Testis (tissue), 3 donors: ENCODE results near the gene FUCA1. TPM values are rescaled to one million over a fixed set of nuclear protein-coding genes. Genes with fewer than 3 reads are reported as not detected.
"Not testable (repeated sequence)": the region's sequence is repeated elsewhere in the genome, so short reads cannot be mapped to it uniquely, and the experiment has no call there.

Source experiments
- DNase-seq: peaks from one replicate; pipeline ENCODE4 v3.0.0-alpha.2; 2019
- H3K27ac ChIP-seq, 2 donors: fragments of 200-600 bp; sonication (generic); one replicate each; pipeline ENCODE4 v1.5.1; 2019
- H3K27me3 ChIP-seq: fragments of 200-600 bp; sonication (generic); one replicate; pipeline ENCODE4 v1.5.1; 2019
- H3K36me3 ChIP-seq: fragments of 200-600 bp; sonication (generic); one replicate; pipeline ENCODE4 v1.5.1; 2017; ENCODE audit warnings: low read depth; ENCODE audit errors: missing control alignments
- H3K4me1 ChIP-seq: fragments of 200-600 bp; sonication (generic); one replicate; pipeline ENCODE4 v1.5.1; 2019
- H3K4me3 ChIP-seq, 2 donors: fragments of 200-600 bp; sonication (generic); one replicate each; pipeline ENCODE4 v1.5.1; 2017 to 2019
- H3K9me3 ChIP-seq: fragments of 200-600 bp; sonication (generic); one replicate; pipeline ENCODE4 v1.5.1; 2017
- POLR2A ChIP-seq: fragments of 450-650 bp; IDR thresholded peaks from one replicate; pipeline ENCODE4 v1.6.1; 2017; ENCODE audit warnings: antibody characterized with exemption, mild to moderate bottlenecking, moderate library complexity
- WGBS, 2 donors: methylation state at CpG; one replicate each; pipeline ENCODE4 v1.1.5; 2018; 5-methylcytosine and 5-hydroxymethylcytosine counted together
- intact Hi-C: fragments of 100-400 bp; cut with DNase I; formaldehyde crosslinking; loops from one replicate; pipeline ENCODE4 v1.15.1; 2023; ENCODE audit warnings: low total_unique reads
- polyA plus RNA-seq: library from polyadenylated mRNA; stranded (reverse); fragments of 350-450 nt; fragmentation: Illumina TruSeq; extraction: RNeasy Lipid Tissue Mini Kit (QIAGEN cat#74804); gene quantifications from one replicate; pipeline ENCODE4 v1.2.3, GENCODE V29; 2014; ENCODE audit warnings: low read depth, low replicate concordance; ENCODE audit not compliant: insufficient read depth
- total RNA-seq, 2 donors: library from RNA; depleted of rRNA; stranded (reverse); fragments of >200 nt; gene quantifications; one replicate each; pipeline ENCODE4 v1.2.3, GENCODE V29; 2016
- TF ChIP-seq, protein P1 (sequence below), 3 experiments: fragments of 450-650 bp in 2 of 3; fragments of 200-600 bp in 1 of 3; sonication (generic) in 1 of 3; IDR thresholded peaks; one replicate each; pipeline ENCODE4 v1.5.1; 2016 to 2019; ENCODE audit warnings: antibody characterized with exemption in 3 of 3, mild to moderate bottlenecking in 2 of 3, moderate library complexity in 1 of 3

FUCA1 gene
- total and polyA plus RNA-seq, 3 donors from 2014 or later: 34.0 to 68.8 (median 41.2) TPM

DNA sequence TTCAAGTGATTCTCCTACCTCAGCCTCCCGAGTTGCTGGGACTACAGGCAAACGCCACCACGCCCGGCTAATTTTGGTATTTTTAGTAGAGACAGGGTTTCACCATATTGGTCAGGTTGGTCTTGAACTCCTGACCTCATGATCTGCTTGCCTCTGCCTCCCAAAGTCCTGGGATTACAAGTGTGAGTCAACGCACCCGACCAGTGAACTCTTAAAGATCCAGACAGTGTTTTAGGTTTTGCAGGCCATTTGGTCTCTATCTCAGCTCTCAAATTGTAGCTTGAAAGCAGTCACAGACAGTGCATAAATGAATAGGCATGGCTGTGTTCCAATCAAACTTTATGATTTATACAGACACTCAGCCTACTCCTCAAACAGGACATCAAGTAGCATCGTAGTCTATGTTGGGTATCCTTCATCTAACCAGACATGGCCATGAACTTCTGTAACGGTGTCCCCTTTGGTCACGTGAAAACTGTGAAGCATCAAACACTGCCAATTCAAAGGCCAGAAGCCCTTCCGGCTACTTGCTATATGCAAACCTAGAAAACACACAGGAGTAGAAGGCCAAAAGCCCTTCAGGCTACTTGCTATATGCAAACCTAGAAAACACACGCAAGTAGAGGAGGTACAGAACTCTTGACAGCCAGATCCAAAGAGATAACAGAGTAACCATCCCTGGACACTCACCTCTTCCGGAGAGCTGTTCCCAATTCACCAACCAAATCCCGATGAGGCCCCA is 3.1 kb downstream of the FUCA1 start:
- intact Hi-C loops: no loop called here
- Histone ChIP-seq H3K27ac (no peak overlapping the region), H3K36me3 (no peaks in the 10 kb centered on the region), H3K9me3 (no peaks in the 10 kb centered on the region), H3K27me3 (no peaks in the 10 kb centered on the region), H3K4me1 (no peaks in the 10 kb centered on the region), H3K4me3 (no peak overlapping the region)
- TF ChIP-seq, protein P1, sequence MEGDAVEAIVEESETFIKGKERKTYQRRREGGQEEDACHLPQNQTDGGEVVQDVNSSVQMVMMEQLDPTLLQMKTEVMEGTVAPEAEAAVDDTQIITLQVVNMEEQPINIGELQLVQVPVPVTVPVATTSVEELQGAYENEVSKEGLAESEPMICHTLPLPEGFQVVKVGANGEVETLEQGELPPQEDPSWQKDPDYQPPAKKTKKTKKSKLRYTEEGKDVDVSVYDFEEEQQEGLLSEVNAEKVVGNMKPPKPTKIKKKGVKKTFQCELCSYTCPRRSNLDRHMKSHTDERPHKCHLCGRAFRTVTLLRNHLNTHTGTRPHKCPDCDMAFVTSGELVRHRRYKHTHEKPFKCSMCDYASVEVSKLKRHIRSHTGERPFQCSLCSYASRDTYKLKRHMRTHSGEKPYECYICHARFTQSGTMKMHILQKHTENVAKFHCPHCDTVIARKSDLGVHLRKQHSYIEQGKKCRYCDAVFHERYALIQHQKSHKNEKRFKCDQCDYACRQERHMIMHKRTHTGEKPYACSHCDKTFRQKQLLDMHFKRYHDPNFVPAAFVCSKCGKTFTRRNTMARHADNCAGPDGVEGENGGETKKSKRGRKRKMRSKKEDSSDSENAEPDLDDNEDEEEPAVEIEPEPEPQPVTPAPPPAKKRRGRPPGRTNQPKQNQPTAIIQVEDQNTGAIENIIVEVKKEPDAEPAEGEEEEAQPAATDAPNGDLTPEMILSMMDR (IDR thresholded peaks at IDR 0.05): no peak
- no peak for TF ChIP-seq POLR2A
- no peak for DNase-seq
- WGBS, 2 donors: 90 to 95% methylated on average over 13 of the region's 13 CpGs

GRCh38 chr1:23862640-23863039 is 5.5 kb downstream of the FUCA1 start:
- Histone ChIP-seq H3K4me1 (no peaks in the 10 kb centered on the region), H3K36me3 (no peaks in the 10 kb centered on the region), H3K9me3 (no peaks in the 10 kb centered on the region), H3K4me3 (no peak overlapping the region), H3K27ac (no peak overlapping the region), H3K27me3 (no peaks in the 10 kb centered on the region)
- intact Hi-C loops: no loop called here
- no peak for DNase-seq
- TF ChIP-seq POLR2A: no peak
- TF ChIP-seq, protein P1 (IDR thresholded peaks at IDR 0.05): no peak
- WGBS, 2 donors: 84% methylated on average over 3 of the region's 3 CpGs

DNA sequence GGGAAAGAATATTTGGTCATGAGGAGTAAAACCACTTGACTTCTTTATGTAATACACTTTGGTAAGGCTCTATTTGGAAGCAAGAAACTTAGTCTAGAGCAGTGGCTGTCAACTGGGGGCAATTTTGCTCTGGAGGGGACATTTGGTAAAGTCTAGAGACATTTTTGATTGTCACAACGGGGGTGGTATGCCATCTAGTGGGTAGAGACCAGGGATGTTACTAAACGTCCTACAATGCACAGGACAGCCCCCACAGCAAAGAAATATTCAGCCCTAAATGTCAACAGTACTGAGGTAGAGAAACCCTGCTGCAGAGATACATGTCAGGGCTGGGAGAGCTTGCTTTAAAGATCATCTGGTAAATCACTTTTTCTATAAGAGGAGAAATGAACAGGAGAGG is 13.5 kb downstream of the FUCA1 start:
- Histone ChIP-seq H3K27ac (no peak overlapping the region), H3K9me3 (no peaks in the 10 kb centered on the region), H3K4me3 (no peak overlapping the region), H3K4me1 (no peaks in the 10 kb centered on the region), H3K27me3 (no peaks in the 10 kb centered on the region), H3K36me3 (no peaks in the 10 kb centered on the region)
- DNase-seq: no peak
- TF ChIP-seq, protein P1 (IDR thresholded peaks at IDR 0.05): no peak
- TF ChIP-seq POLR2A: no peak
- intact Hi-C loops: no loop called here
- 45 to 58% methylated on average over 2 of the region's 2 CpGs for WGBS, 2 donors

GRCh38 chr1:23853124-23853523 is 15.0 kb downstream of the FUCA1 start:
- H3K36me3 ChIP-seq, H3K4me1 ChIP-seq, H3K27ac ChIP-seq, intact Hi-C loops, H3K4me3 ChIP-seq, H3K9me3 ChIP-seq, DNase-seq, H3K27me3 ChIP-seq: not testable (repeated sequence)
- 70 to 85% methylated on average over 2 to 11 of the region's 34 CpGs for WGBS, 2 donors

DNA sequence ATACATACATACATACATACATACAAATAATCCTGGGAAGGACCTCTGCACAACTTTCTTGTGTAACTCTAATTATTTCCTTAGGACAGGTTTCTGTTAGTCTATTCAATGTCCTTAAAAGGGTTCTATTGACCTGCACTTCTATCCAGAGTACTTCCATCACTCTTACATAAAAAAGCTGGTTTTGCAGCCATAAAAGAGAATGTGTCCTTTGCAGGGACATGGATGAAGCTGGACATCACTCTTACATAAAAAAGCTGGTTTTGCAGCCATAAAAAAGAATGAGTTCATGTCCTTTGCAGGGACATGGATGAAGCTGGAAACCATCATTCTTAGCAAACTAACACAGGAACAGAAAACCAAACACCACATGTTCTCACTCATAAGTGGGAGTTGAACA is 16.7 kb downstream of the FUCA1 start:
- H3K4me3 ChIP-seq, H3K27ac ChIP-seq, H3K9me3 ChIP-seq, intact Hi-C loops, DNase-seq, H3K4me1 ChIP-seq, H3K36me3 ChIP-seq, H3K27me3 ChIP-seq: not testable (repeated sequence)
